ENCODE results near the gene FTSJ1. TPM values are rescaled to one million over a fixed set of nuclear protein-coding genes. Genes with fewer than 3 reads are reported as not detected.

FTSJ1 gene, protein sequence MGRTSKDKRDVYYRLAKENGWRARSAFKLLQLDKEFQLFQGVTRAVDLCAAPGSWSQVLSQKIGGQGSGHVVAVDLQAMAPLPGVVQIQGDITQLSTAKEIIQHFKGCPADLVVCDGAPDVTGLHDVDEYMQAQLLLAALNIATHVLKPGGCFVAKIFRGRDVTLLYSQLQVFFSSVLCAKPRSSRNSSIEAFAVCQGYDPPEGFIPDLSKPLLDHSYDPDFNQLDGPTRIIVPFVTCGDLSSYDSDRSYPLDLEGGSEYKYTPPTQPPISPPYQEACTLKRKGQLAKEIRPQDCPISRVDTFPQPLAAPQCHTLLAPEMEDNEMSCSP
- total RNA-seq (2022; extraction: Qiagen RNA extraction) = 66.2 to 74.4 TPM (median 71.2 TPM) in 5 replicates

DNA sequence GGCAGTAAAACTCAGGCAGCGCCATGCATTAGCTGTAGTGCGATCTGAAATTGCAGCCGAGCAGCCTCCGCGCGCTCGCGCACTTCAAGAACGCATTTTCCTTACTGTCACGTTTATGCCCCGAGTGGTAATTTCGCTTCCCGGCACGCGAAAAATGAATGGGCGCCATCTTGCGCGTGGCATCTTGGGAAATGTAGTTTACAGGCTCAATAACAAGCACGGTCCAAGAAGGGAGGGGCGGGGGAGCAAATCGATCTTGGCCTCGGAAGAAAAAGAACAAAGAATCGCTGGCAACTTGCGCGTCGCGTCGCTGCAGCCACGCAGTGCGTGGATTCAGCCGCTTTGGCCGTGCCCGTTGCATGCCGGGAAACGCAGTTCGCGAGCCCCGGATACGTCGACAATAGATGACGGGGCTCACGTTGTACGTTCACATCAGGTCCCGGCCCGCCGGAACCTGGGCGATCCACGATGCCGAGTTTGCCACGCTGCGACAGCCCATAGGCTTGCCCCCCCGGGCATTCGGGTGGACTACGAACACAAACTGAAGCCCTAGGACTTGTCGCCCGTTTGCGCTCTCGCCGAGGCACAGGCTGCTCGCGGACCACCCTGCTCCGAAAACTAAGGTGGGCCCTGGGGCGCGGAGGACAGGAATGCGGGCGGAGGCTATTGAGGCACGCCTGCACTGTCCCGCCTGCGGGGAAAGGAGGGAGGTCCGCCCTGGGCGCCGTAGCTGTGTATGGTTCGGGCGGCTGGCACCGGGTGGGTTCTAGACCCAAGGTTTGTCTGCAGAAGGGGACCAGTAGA, at the start of gene FTSJ1:
FTSJ1 (plus strand) TSS at position 426 of the 804 bp plus-strand sequence. CDS start 1,849 bp downstream, outside the sequence.

DNA sequence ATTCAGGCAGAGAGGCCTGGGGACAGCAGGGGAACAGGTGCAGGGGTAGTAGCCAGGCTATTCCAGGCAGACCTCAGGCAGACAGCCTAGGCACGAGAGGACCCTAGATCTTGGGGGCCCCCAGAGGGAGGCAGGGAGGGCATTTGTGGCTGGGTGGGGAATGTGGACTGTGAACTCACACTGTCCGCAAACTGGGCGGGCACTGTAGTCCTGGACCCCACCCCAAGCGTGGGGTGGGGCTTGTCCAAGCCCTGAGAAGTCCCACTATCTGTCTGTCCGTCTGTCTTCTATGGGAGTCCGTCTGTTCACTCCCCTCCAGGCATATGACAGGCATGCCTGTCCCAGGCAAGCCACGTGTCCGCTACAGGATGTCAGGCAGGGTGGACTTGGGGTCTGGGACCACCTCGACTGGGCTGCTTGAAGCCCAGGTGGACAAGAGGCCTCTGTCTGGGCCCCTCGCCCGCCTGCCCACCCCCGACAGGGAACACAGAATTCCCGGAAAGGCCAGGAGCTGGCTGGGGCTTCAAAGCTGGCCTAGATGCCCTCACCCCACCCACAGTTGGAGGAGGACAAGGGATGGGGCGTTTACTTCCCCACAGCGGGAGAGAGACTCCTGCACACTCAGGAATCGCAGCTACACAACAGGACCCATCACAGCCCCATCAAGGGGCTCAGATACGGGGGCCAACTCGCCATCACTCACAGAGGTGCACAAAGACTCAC, 5.7 kb upstream of the FTSJ1 start, which contains the start of gene SLC38A5:
SLC38A5 (minus strand) TSS at position 151 of the 723 bp plus-strand sequence. CDS start 2,336 bp downstream, outside the sequence.

DNA sequence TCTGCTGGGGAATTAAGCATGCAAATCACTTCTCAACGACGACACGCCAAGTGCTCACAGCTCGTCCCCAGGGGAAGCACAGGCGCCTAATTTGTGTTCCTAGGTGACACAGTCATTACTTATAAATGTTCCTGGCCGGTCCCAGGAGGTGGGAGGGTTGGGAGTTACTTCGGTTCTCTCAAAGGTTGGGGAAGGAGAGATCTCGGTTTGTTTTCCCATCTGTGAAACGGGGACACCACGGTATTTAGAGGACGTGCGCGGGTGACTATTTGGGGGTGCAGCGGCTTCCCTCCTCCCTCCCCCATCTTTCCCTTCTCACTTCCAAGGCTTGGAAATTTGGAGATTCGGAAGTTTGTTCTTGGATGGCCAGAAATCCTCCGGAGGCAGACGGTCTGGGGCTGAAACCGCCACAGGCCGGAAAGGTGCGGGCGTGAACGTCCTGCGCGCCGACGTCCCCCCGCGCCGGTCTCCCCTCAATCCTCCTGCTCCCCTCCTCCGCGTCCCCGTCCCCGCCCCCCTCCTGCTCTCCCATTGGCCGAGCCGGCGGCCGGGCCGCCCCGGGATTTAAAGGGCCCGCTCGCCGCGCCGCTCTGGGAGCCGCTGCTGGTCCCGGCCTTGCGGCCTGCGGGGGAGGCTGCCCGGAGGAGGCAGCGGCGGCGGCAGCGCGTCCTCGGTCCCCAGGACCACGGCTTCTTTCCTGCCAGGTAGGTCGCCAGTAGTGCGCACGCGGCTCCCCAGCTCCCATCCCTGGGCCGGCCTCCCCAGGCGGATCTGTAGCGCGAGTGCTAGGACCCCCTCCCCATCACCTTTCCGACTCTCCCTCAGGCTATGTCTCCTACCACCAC, 32.6 kb downstream of the FTSJ1 start, which contains the start of gene PORCN:
PORCN (plus strand) TSS at position 593 of the 845 bp plus-strand sequence. CDS start 829 bp downstream, outside the sequence.

DNA sequence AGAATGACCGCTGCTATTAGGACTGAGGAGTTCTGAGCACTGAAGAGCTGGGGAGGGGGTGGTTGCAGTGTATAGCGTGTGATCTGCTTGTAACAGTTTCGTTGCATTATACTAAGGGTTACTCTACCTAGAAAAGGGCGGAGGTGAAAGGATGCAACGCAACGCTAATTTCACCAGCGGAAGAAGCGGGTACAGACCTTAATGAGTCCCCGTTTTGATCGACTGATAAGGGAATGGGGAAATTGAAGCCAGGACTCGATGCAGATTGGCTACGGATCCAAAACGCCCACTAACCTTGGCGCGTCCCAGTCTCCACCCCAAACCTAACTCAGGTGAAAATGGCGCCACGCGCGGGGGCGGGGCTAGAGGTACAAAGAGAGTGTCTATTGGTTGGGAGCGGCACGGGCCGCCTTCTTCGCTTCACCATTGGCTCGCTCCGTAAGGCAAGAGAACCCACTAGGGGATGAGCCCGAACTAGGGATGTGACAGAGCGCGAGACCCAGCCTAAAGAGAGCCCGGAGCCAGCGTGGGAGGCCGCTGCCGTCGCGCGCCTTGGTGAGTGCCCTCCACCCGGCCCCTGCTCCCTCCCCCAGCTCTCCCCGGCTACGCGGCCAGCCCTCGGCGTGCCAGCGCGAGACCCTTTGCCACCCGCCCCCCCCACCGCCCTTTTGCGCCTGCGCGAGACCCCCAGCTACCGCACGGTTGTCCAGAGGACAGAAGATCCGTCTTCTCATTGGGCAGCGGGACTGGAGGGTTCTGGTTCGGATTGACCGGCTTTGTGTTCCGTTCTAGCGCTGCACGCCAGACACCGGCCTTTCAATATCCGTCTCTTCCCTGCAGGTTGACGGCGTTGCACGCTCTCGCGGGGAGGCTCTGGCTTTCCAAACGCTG, 45.6 kb downstream of the FTSJ1 start, which contains the start of gene EBP:
EBP (plus strand) TSS at position 456 of the 891 bp plus-strand sequence. CDS start 1,964 bp downstream, outside the sequence.

Other genes with a start within 250 kb of the FTSJ1 start
- gene SSX1, start 220.8 kb upstream of the FTSJ1 start, total RNA-seq (2022; extraction: Qiagen RNA extraction) = not detected in 5 replicates
- not detected in 5 replicates for gene SSX3, start 119.5 kb upstream of the FTSJ1 start, total RNA-seq (2022; extraction: Qiagen RNA extraction)
- not detected in 5 replicates for gene SSX4, start 92.7 kb upstream of the FTSJ1 start, total RNA-seq (2022; extraction: Qiagen RNA extraction)
- gene SSX4B, start 64.2 kb upstream of the FTSJ1 start, total RNA-seq (2022; extraction: Qiagen RNA extraction) = not detected in 5 replicates
- gene SLC38A5, start 5.9 kb upstream of the FTSJ1 start, total RNA-seq (2022; extraction: Qiagen RNA extraction) = 0.08 to 0.24 TPM (median 0.18 TPM) in 4 of 5 replicates, not detected in the other
- 14.2 to 17.5 TPM (median 15.9 TPM) in 5 replicates for gene PORCN, start 32.8 kb downstream of the FTSJ1 start, total RNA-seq (2022; extraction: Qiagen RNA extraction)
- 126 to 150 TPM (median 136 TPM) in 5 replicates for gene EBP, start 45.6 kb downstream of the FTSJ1 start, total RNA-seq (2022; extraction: Qiagen RNA extraction)
- gene TBC1D25, start 63.5 kb downstream of the FTSJ1 start, total RNA-seq (2022; extraction: Qiagen RNA extraction) = 11.0 to 14.9 TPM (median 13.3 TPM) in 5 replicates
- gene RBM3, start 98.3 kb downstream of the FTSJ1 start, total RNA-seq (2022; extraction: Qiagen RNA extraction) = 309 to 586 TPM (median 363 TPM) in 5 replicates
- 60.8 to 87.8 TPM (median 79.6 TPM) in 5 replicates for gene WDR13, start 121.3 kb downstream of the FTSJ1 start, total RNA-seq (2022; extraction: Qiagen RNA extraction)
- 0.30 to 0.42 TPM (median 0.36 TPM) in 4 of 5 replicates, not detected in the other for gene WAS, start 207.6 kb downstream of the FTSJ1 start, total RNA-seq (2022; extraction: Qiagen RNA extraction)
- 20.5 to 25.3 TPM (median 24.6 TPM) in 5 replicates for gene SUV39H1, start 220.5 kb downstream of the FTSJ1 start, total RNA-seq (2022; extraction: Qiagen RNA extraction)